ENCODE measurements around the gene ITGA11.

DNA sequence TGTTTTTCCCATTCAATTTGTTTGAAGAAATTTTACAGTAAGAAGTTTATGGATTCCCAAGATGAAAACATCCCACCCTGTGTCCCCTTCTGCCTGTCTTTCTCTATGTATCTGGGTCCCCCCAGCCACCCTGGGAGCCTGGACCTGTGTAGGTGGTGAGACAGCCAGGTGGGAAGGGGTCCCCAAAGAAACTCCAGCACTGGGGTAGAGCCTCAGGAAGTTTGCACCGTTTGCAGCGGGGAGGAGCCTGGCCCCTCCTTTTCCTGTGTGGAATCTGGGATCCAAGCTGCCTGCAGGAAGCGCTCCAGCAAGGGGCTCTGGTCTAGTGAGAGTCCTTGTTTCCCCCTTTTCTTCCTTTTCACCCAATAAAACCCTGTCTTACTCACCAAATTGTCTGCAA is 49.4 kb upstream of the ITGA11 start:
- TF ChIP-seq, protein P1, sequence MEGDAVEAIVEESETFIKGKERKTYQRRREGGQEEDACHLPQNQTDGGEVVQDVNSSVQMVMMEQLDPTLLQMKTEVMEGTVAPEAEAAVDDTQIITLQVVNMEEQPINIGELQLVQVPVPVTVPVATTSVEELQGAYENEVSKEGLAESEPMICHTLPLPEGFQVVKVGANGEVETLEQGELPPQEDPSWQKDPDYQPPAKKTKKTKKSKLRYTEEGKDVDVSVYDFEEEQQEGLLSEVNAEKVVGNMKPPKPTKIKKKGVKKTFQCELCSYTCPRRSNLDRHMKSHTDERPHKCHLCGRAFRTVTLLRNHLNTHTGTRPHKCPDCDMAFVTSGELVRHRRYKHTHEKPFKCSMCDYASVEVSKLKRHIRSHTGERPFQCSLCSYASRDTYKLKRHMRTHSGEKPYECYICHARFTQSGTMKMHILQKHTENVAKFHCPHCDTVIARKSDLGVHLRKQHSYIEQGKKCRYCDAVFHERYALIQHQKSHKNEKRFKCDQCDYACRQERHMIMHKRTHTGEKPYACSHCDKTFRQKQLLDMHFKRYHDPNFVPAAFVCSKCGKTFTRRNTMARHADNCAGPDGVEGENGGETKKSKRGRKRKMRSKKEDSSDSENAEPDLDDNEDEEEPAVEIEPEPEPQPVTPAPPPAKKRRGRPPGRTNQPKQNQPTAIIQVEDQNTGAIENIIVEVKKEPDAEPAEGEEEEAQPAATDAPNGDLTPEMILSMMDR (conservative IDR thresholded peaks at IDR 0.05; ENCODE audit: low read depth in 2 of 2) = no peak
- TF ChIP-seq JUNB (IDR thresholded peaks at IDR 0.05; ENCODE audit: unreplicated experiment) (no peak), POLR2AphosphoS5 (IDR thresholded peaks at IDR 0.05; ENCODE audit: low read depth) (no peak), EZH2phosphoT487 (IDR thresholded peaks at IDR 0.05; ENCODE audit: unreplicated experiment) (no peak)
- TF ChIP-seq, protein P2, sequence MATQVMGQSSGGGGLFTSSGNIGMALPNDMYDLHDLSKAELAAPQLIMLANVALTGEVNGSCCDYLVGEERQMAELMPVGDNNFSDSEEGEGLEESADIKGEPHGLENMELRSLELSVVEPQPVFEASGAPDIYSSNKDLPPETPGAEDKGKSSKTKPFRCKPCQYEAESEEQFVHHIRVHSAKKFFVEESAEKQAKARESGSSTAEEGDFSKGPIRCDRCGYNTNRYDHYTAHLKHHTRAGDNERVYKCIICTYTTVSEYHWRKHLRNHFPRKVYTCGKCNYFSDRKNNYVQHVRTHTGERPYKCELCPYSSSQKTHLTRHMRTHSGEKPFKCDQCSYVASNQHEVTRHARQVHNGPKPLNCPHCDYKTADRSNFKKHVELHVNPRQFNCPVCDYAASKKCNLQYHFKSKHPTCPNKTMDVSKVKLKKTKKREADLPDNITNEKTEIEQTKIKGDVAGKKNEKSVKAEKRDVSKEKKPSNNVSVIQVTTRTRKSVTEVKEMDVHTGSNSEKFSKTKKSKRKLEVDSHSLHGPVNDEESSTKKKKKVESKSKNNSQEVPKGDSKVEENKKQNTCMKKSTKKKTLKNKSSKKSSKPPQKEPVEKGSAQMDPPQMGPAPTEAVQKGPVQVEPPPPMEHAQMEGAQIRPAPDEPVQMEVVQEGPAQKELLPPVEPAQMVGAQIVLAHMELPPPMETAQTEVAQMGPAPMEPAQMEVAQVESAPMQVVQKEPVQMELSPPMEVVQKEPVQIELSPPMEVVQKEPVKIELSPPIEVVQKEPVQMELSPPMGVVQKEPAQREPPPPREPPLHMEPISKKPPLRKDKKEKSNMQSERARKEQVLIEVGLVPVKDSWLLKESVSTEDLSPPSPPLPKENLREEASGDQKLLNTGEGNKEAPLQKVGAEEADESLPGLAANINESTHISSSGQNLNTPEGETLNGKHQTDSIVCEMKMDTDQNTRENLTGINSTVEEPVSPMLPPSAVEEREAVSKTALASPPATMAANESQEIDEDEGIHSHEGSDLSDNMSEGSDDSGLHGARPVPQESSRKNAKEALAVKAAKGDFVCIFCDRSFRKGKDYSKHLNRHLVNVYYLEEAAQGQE (IDR thresholded peaks at IDR 0.05; ENCODE audit: unreplicated experiment) = no peak

Data from GM23338 (cell line).